GM23338 (cell line): Measurements from ENCODE around the gene ERRFI1. TPM values are rescaled to one million over a fixed set of nuclear protein-coding genes. Genes with fewer than 3 reads are reported as not detected.

Source experiments
- ATAC-seq: fragments of 200-7000 bp; cut with Tn5 transposase; 3 replicates; pipeline ENCODE4 v1.9.1; 2020
- DNase-seq: peaks from one replicate; pipeline ENCODE4 v3.0.0-alpha.2; 2015; ENCODE audit warnings: low spot score
- H2AFZ ChIP-seq: fragments of 200-600 bp; sonication (generic); 2 replicates; pipeline ENCODE4 v1.8.0; 2016; ENCODE audit warnings: antibody characterized with exemption, mild to moderate bottlenecking, moderate library complexity
- H3F3A ChIP-seq: fragments of 200-600 bp; sonication (generic); replicated peaks from 2 replicates; pipeline ENCODE4 v1.8.0; 2017; ENCODE audit warnings: antibody characterized with exemption, mixed run types, low read depth
- H3K27ac ChIP-seq: fragments of 200-600 bp; sonication (generic); 2 replicates; pipeline ENCODE4 v1.6.1; 2016; ENCODE audit warnings: low read depth
- H3K27me3 ChIP-seq: fragments of 200-600 bp; sonication (generic); 2 replicates; pipeline ENCODE4 v1.8.0; 2016; ENCODE audit warnings: mild to moderate bottlenecking, mixed run types, moderate library complexity; ENCODE audit not compliant: insufficient read depth
- H3K36me3 ChIP-seq: fragments of 200-600 bp; sonication (generic); 2 replicates; pipeline ENCODE4 v1.8.0; 2016; ENCODE audit warnings: mild to moderate bottlenecking; ENCODE audit not compliant: insufficient read depth
- H3K4me1 ChIP-seq: fragments of 200-600 bp; sonication (generic); 2 replicates; pipeline ENCODE4 v1.8.0; 2016; ENCODE audit warnings: mild to moderate bottlenecking, moderate library complexity; ENCODE audit not compliant: insufficient read depth
- H3K4me2 ChIP-seq: fragments of 200-600 bp; sonication (generic); 2 replicates; pipeline ENCODE4 v1.7.1; 2017; ENCODE audit warnings: mixed run types
- H3K4me3 ChIP-seq: fragments of 200-600 bp; sonication (generic); 2 replicates; pipeline ENCODE4 v1.6.1; 2016; ENCODE audit warnings: mixed run types
- H3K79me2 ChIP-seq: fragments of 200-600 bp; sonication (generic); replicated peaks from 2 replicates; pipeline ENCODE4 v1.8.0; 2017; ENCODE audit warnings: mild to moderate bottlenecking; ENCODE audit not compliant: insufficient read depth
- H3K9me2 ChIP-seq: fragments of 200-600 bp; sonication (generic); 2 replicates; pipeline ENCODE4 v1.8.0; 2017; ENCODE audit not compliant: insufficient read depth
- H4K20me1 ChIP-seq: fragments of 200-600 bp; sonication (generic); replicated peaks from 2 replicates; pipeline ENCODE4 v1.8.0; 2017; ENCODE audit warnings: mild to moderate bottlenecking; ENCODE audit not compliant: insufficient read depth
- H3K27ac Mint-ChIP-seq: 2 replicates; pipeline ENCODE4 v1.8.0; 2020; ENCODE audit warnings: inconsistent platforms, mild to moderate bottlenecking, moderate library complexity, mixed read lengths
- H3K27me3 Mint-ChIP-seq: 3 replicates; pipeline ENCODE4 v1.8.0; 2022; ENCODE audit warnings: low read depth, mild to moderate bottlenecking, moderate library complexity, mixed read lengths, inconsistent platforms; ENCODE audit not compliant: insufficient read depth, poor library complexity
- H3K36me3 Mint-ChIP-seq: 3 replicates; pipeline ENCODE4 v1.8.0; 2021; ENCODE audit warnings: low read depth, mild to moderate bottlenecking, inconsistent platforms, moderate library complexity, mixed read lengths
- H3K4me1 Mint-ChIP-seq: 3 replicates; pipeline ENCODE4 v1.8.0; 2020; ENCODE audit warnings: mild to moderate bottlenecking, inconsistent platforms, mixed read lengths
- H3K4me3 Mint-ChIP-seq: 3 replicates; pipeline ENCODE4 v1.8.0; 2021; ENCODE audit warnings: moderate library complexity, mild to moderate bottlenecking, inconsistent platforms, mixed read lengths
- H3K9me3 Mint-ChIP-seq: 3 replicates; pipeline ENCODE4 v1.8.0; 2020; ENCODE audit warnings: moderate library complexity, mild to moderate bottlenecking, inconsistent platforms, mixed read lengths
- CREB1 ChIP-seq: fragments of 250-450 bp; sonication (Bioruptor Pico); IDR thresholded peaks from 2 replicates; pipeline ENCODE4 v1.5.0; 2020; ENCODE audit warnings: low read depth, mild to moderate bottlenecking, moderate library complexity
- EZH2 ChIP-seq: fragments of 200-600 bp; sonication (generic); IDR thresholded peaks from one replicate; pipeline ENCODE4 v1.8.0; 2017; ENCODE audit warnings: antibody characterized with exemption, mild to moderate bottlenecking, low read depth; ENCODE audit not compliant: unreplicated experiment
- JUNB ChIP-seq: IDR thresholded peaks from one replicate; pipeline ENCODE4 v1.6.1; 2016; ENCODE audit warnings: antibody characterized with exemption; ENCODE audit not compliant: unreplicated experiment
- NANOG ChIP-seq: IDR thresholded peaks from 2 replicates; pipeline ENCODE4 v1.6.1; 2016; ENCODE audit warnings: antibody characterized with exemption, borderline replicate concordance
- POLR2AphosphoS5 ChIP-seq: IDR thresholded peaks from 2 replicates; pipeline ENCODE4 v1.6.1; 2016; ENCODE audit warnings: antibody characterized with exemption, low read depth
- STAT1 ChIP-seq: IDR thresholded peaks from one replicate; pipeline ENCODE4 v1.6.1; 2016; ENCODE audit warnings: antibody characterized with exemption; ENCODE audit not compliant: unreplicated experiment
- ZNF114 ChIP-seq: fragments of 250-450 bp; sonication (Bioruptor Pico); IDR thresholded peaks from 2 replicates; pipeline ENCODE4 v1.5.0; 2020; ENCODE audit warnings: mild to moderate bottlenecking, moderate library complexity
- ZNF331 ChIP-seq: fragments of 250-450 bp; sonication (Bioruptor Pico); IDR thresholded peaks from 2 replicates; pipeline ENCODE4 v1.5.0; 2020; ENCODE audit warnings: low read depth, mild to moderate bottlenecking, moderate library complexity
- polyA plus RNA-seq: library from polyadenylated mRNA; unstranded; fragments of >200 nt; fragmentation: Nextera tagmentation; extraction: Ambion mirVana; gene quantifications from 2 replicates; pipeline ENCODE4 v1.2.1, GENCODE V29; 2016
- total RNA-seq: library from RNA; depleted of rRNA; stranded (reverse); fragments of >200 nt; shearing (Covaris generic); gene quantifications from 2 replicates; pipeline ENCODE4 v1.2.3, GENCODE V29; 2014
- TF ChIP-seq, protein P1 (sequence below): IDR thresholded peaks from one replicate; pipeline ENCODE4 v1.6.1; 2018; ENCODE audit warnings: antibody characterized with exemption; ENCODE audit not compliant: unreplicated experiment
- TF ChIP-seq, protein P2 (sequence below): IDR thresholded peaks from 2 replicates; pipeline ENCODE4 v1.6.1; 2016; ENCODE audit warnings: antibody characterized with exemption
- TF ChIP-seq, protein P3 (sequence below): fragments of 250-450 bp; sonication (Bioruptor Pico); IDR thresholded peaks from 2 replicates; pipeline ENCODE4 v1.5.0; 2020; ENCODE audit warnings: mild to moderate bottlenecking, moderate library complexity
- TF ChIP-seq, protein P4 (sequence below), 2 experiments: fragments of 200-600 bp in 1 of 2; sonication (generic) in 1 of 2; conservative IDR thresholded peaks; 2 replicates each; pipeline versions ENCODE4 v1.5.1 to v1.6.1; 2016 to 2017; ENCODE audit warnings: antibody characterized with exemption in 2 of 2, low read depth in 2 of 2, mild to moderate bottlenecking in 2 of 2, moderate library complexity in 1 of 2

Gene ERRFI1
- total and polyA plus RNA-seq, 2 experiments from 2014 or later: 22.9 to 59.8 TPM

DNA sequence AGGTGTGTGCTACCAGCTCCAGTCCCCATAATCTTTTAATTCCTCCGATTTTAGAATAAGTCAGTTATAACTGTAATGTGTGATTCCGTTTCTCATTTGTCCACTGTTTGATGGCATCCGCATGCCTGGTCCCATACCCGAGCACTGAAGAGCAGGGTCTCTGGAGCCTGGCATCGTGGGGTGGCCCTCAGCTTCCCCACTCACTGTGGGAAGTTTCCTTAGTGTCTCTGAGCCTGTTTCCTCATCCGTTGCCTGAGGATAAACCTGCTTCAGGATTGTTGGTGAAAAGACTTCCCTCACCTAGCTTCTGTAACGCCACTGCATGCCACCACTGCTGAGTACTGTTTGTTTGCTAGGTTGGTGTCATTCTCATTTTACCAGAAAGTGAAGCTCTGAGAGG lies 45.1 kb downstream of the ERRFI1 start:
- H3K27ac Mint-ChIP-seq: no peak overlapping the region
- peaks cover 3% of the 10 kb centered on the region for H3K27me3 Mint-ChIP-seq
- Histone ChIP-seq H3K36me3 (peaks cover 40% of the 10 kb centered on the region), H3K27ac (no peak overlapping the region), H2AFZ (no peak overlapping the region), H4K20me1 (peaks cover 10% of the 10 kb centered on the region), H3K79me2 (peaks cover 24% of the 10 kb centered on the region), H3K4me1 (no peaks in the 10 kb centered on the region), H3K9me2 (no peaks in the 10 kb centered on the region), H3K4me2 (no peak overlapping the region), H3F3A (no peaks in the 10 kb centered on the region), H3K4me3 (no peak overlapping the region), H3K27me3 (no peaks in the 10 kb centered on the region)
- TF ChIP-seq JUNB (no peak), CREB1 (CRISPR knock-in tag) (no peak), EZH2 (no peak), STAT1 (no peak), POLR2AphosphoS5 (no peak), NANOG (no peak), ZNF331 (CRISPR knock-in tag) (no peak), ZNF114 (CRISPR knock-in tag) (no peak)
- TF ChIP-seq, protein P1, sequence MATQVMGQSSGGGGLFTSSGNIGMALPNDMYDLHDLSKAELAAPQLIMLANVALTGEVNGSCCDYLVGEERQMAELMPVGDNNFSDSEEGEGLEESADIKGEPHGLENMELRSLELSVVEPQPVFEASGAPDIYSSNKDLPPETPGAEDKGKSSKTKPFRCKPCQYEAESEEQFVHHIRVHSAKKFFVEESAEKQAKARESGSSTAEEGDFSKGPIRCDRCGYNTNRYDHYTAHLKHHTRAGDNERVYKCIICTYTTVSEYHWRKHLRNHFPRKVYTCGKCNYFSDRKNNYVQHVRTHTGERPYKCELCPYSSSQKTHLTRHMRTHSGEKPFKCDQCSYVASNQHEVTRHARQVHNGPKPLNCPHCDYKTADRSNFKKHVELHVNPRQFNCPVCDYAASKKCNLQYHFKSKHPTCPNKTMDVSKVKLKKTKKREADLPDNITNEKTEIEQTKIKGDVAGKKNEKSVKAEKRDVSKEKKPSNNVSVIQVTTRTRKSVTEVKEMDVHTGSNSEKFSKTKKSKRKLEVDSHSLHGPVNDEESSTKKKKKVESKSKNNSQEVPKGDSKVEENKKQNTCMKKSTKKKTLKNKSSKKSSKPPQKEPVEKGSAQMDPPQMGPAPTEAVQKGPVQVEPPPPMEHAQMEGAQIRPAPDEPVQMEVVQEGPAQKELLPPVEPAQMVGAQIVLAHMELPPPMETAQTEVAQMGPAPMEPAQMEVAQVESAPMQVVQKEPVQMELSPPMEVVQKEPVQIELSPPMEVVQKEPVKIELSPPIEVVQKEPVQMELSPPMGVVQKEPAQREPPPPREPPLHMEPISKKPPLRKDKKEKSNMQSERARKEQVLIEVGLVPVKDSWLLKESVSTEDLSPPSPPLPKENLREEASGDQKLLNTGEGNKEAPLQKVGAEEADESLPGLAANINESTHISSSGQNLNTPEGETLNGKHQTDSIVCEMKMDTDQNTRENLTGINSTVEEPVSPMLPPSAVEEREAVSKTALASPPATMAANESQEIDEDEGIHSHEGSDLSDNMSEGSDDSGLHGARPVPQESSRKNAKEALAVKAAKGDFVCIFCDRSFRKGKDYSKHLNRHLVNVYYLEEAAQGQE: no peak
- TF ChIP-seq, protein P2, sequence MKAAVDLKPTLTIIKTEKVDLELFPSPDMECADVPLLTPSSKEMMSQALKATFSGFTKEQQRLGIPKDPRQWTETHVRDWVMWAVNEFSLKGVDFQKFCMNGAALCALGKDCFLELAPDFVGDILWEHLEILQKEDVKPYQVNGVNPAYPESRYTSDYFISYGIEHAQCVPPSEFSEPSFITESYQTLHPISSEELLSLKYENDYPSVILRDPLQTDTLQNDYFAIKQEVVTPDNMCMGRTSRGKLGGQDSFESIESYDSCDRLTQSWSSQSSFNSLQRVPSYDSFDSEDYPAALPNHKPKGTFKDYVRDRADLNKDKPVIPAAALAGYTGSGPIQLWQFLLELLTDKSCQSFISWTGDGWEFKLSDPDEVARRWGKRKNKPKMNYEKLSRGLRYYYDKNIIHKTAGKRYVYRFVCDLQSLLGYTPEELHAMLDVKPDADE: no peak
- TF ChIP-seq, protein P3, sequence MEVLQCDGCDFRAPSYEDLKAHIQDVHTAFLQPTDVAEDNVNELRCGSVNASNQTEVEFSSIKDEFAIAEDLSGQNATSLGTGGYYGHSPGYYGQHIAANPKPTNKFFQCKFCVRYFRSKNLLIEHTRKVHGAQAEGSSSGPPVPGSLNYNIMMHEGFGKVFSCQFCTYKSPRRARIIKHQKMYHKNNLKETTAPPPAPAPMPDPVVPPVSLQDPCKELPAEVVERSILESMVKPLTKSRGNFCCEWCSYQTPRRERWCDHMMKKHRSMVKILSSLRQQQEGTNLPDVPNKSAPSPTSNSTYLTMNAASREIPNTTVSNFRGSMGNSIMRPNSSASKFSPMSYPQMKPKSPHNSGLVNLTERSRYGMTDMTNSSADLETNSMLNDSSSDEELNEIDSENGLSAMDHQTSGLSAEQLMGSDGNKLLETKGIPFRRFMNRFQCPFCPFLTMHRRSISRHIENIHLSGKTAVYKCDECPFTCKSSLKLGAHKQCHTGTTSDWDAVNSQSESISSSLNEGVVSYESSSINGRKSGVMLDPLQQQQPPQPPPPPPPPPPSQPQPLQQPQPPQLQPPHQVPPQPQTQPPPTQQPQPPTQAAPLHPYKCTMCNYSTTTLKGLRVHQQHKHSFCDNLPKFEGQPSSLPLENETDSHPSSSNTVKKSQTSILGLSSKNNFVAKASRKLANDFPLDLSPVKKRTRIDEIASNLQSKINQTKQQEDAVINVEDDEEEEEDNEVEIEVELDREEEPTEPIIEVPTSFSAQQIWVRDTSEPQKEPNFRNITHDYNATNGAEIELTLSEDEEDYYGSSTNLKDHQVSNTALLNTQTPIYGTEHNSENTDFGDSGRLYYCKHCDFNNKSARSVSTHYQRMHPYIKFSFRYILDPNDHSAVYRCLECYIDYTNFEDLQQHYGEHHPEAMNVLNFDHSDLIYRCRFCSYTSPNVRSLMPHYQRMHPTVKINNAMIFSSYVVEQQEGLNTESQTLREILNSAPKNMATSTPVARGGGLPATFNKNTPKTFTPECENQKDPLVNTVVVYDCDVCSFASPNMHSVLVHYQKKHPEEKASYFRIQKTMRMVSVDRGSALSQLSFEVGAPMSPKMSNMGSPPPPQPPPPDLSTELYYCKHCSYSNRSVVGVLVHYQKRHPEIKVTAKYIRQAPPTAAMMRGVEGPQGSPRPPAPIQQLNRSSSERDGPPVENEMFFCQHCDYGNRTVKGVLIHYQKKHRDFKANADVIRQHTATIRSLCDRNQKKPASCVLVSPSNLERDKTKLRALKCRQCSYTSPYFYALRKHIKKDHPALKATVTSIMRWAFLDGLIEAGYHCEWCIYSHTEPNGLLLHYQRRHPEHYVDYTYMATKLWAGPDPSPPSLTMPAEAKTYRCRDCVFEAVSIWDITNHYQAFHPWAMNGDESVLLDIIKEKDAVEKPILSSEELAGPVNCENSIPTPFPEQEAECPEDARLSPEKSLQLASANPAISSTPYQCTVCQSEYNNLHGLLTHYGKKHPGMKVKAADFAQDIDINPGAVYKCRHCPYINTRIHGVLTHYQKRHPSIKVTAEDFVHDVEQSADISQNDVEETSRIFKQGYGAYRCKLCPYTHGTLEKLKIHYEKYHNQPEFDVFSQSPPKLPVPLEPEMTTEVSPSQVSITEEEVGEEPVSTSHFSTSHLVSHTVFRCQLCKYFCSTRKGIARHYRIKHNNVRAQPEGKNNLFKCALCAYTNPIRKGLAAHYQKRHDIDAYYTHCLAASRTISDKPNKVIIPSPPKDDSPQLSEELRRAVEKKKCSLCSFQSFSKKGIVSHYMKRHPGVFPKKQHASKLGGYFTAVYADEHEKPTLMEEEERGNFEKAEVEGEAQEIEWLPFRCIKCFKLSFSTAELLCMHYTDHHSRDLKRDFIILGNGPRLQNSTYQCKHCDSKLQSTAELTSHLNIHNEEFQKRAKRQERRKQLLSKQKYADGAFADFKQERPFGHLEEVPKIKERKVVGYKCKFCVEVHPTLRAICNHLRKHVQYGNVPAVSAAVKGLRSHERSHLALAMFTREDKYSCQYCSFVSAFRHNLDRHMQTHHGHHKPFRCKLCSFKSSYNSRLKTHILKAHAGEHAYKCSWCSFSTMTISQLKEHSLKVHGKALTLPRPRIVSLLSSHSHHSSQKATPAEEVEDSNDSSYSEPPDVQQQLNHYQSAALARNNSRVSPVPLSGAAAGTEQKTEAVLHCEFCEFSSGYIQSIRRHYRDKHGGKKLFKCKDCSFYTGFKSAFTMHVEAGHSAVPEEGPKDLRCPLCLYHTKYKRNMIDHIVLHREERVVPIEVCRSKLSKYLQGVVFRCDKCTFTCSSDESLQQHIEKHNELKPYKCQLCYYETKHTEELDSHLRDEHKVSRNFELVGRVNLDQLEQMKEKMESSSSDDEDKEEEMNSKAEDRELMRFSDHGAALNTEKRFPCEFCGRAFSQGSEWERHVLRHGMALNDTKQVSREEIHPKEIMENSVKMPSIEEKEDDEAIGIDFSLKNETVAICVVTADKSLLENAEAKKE (CRISPR knock-in tag): no peak
- TF ChIP-seq, protein P4, sequence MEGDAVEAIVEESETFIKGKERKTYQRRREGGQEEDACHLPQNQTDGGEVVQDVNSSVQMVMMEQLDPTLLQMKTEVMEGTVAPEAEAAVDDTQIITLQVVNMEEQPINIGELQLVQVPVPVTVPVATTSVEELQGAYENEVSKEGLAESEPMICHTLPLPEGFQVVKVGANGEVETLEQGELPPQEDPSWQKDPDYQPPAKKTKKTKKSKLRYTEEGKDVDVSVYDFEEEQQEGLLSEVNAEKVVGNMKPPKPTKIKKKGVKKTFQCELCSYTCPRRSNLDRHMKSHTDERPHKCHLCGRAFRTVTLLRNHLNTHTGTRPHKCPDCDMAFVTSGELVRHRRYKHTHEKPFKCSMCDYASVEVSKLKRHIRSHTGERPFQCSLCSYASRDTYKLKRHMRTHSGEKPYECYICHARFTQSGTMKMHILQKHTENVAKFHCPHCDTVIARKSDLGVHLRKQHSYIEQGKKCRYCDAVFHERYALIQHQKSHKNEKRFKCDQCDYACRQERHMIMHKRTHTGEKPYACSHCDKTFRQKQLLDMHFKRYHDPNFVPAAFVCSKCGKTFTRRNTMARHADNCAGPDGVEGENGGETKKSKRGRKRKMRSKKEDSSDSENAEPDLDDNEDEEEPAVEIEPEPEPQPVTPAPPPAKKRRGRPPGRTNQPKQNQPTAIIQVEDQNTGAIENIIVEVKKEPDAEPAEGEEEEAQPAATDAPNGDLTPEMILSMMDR (conservative IDR thresholded peaks at IDR 0.05; ENCODE audit: low read depth in 2 of 2): no peak
- no peak for ATAC-seq
- H3K36me3 Mint-ChIP-seq: peaks cover 91% of the 10 kb centered on the region
- peaks cover 13% of the 10 kb centered on the region; the same call in 2 of the 3 replicates for H3K4me1 Mint-ChIP-seq
- no peaks in the 10 kb centered on the region for H3K9me3 Mint-ChIP-seq
- H3K4me3 Mint-ChIP-seq: no peak overlapping the region
- DNase-seq: no peak
